HCT116 (cell line): ENCODE data around the gene CA11.

Experiments
- ELF1 ChIP-seq: IDR thresholded peaks from 2 replicates; pipeline ENCODE4 v1.6.1; 2012; ENCODE audit warnings: low read depth, borderline replicate concordance
- EZH2 ChIP-seq: fragments of 200-600 bp; sonication (generic); IDR thresholded peaks from 2 replicates; pipeline ENCODE4 v1.6.1; 2017; ENCODE audit warnings: antibody characterized with exemption, mixed run types
- EZH2phosphoT487 ChIP-seq: fragments of 200-600 bp; IDR thresholded peaks from 2 replicates; pipeline ENCODE4 v1.6.1; 2018; ENCODE audit warnings: antibody characterized with exemption, borderline replicate concordance
- POLR2A ChIP-seq: IDR thresholded peaks from 2 replicates; pipeline ENCODE4 v1.7.0; 2011; ENCODE audit warnings: borderline replicate concordance; ENCODE audit not compliant: insufficient read depth, insufficient read length; ENCODE audit errors: extremely low read depth
- POLR2AphosphoS5 ChIP-seq: IDR thresholded peaks from 2 replicates; pipeline ENCODE4 v1.6.1; 2011; ENCODE audit warnings: mild to moderate bottlenecking, low read depth, low read length, moderate library complexity
- REST ChIP-seq: IDR thresholded peaks from 2 replicates; pipeline ENCODE4 v1.6.1; 2012; ENCODE audit warnings: low read depth
- SP1 ChIP-seq: IDR thresholded peaks from 2 replicates; pipeline ENCODE4 v1.6.1; 2012; ENCODE audit warnings: low read depth
- TCF7L2 ChIP-seq: IDR thresholded peaks from 2 replicates; pipeline ENCODE4 v1.7.0; 2011; ENCODE audit warnings: borderline replicate concordance, inconsistent platforms; ENCODE audit not compliant: insufficient read depth, insufficient read length; ENCODE audit errors: extremely low read depth
- YY1 ChIP-seq: IDR thresholded peaks from 2 replicates; pipeline ENCODE4 v1.6.1; 2011; ENCODE audit warnings: low read length, low read depth, moderate library complexity, mild to moderate bottlenecking; ENCODE audit not compliant: insufficient replicate concordance; ENCODE audit errors: extremely low read depth
- TF ChIP-seq, protein P1 (sequence below), 3 experiments: fragments of 200-600 bp in 1 of 3; sonication (generic) in 1 of 3; IDR thresholded peaks in 2 of 3; conservative IDR thresholded peaks in 1 of 3; 2 replicates each; pipeline ENCODE4 v1.5.1; 2012 to 2017; ENCODE audit warnings: low read depth in 2 of 3, low read length in 2 of 3, antibody characterized with exemption in 1 of 3, borderline replicate concordance in 1 of 3, control low read depth in 1 of 3, mild to moderate bottlenecking in 1 of 3, mixed read lengths in 1 of 3, mixed run types in 1 of 3, moderate library complexity in 1 of 3; ENCODE audit not compliant: insufficient read depth in 1 of 3
- TF ChIP-seq, protein P2 (sequence below): IDR thresholded peaks from 2 replicates; pipeline ENCODE4 v1.6.1; 2012

GRCh38 chr19:48665786-48666185 is 19.8 kb upstream of the CA11 start:
- no peak for TF ChIP-seq POLR2AphosphoS5
- TF ChIP-seq, protein P1, sequence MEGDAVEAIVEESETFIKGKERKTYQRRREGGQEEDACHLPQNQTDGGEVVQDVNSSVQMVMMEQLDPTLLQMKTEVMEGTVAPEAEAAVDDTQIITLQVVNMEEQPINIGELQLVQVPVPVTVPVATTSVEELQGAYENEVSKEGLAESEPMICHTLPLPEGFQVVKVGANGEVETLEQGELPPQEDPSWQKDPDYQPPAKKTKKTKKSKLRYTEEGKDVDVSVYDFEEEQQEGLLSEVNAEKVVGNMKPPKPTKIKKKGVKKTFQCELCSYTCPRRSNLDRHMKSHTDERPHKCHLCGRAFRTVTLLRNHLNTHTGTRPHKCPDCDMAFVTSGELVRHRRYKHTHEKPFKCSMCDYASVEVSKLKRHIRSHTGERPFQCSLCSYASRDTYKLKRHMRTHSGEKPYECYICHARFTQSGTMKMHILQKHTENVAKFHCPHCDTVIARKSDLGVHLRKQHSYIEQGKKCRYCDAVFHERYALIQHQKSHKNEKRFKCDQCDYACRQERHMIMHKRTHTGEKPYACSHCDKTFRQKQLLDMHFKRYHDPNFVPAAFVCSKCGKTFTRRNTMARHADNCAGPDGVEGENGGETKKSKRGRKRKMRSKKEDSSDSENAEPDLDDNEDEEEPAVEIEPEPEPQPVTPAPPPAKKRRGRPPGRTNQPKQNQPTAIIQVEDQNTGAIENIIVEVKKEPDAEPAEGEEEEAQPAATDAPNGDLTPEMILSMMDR (IDR thresholded peaks at IDR 0.05 in 2 of 3, conservative IDR thresholded peaks at IDR 0.05 in 1 of 3; ENCODE audit: borderline replicate concordance in 1 of 3, insufficient read depth in 1 of 3, low read depth in 2 of 3, low read length in 2 of 3) = no peak
- TF ChIP-seq EZH2phosphoT487 = no peak
- no peak for TF ChIP-seq TCF7L2
- no peak for TF ChIP-seq REST
- no peak for TF ChIP-seq ELF1
- TF ChIP-seq SP1 = no peak
- TF ChIP-seq, protein P2, sequence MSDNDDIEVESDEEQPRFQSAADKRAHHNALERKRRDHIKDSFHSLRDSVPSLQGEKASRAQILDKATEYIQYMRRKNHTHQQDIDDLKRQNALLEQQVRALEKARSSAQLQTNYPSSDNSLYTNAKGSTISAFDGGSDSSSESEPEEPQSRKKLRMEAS = no peak
- TF ChIP-seq YY1 = no peak
- TF ChIP-seq POLR2A = no peak
- TF ChIP-seq EZH2 = no peak
